ENCODE measurements around the gene EIF2AK3.

Gene EIF2AK3

GRCh38 chr2:88543541-88544057 lies 83.7 kb downstream of the EIF2AK3 start:
- no peak for DNase-seq (ENCODE audit: low read depth in 2 of 2)

- DNase-seq (ENCODE audit: low read depth in 2 of 2), result no peak
Observed at GRCh38 chr2:88542668-88543067, 84.6 kb downstream of the EIF2AK3 start.

GRCh38 chr2:88540346-88540745 lies 86.9 kb downstream of the EIF2AK3 start:
- no peak for DNase-seq (ENCODE audit: low read depth in 2 of 2)

GRCh38 chr2:88538362-88538917 lies 88.8 kb downstream of the EIF2AK3 start:
- DNase-seq (ENCODE audit: low read depth in 2 of 2), result no peak

GRCh38 chr2:88537640-88538039 lies 89.6 kb downstream of the EIF2AK3 start:
- DNase-seq (ENCODE audit: low read depth in 2 of 2), result no peak

- DNase-seq (ENCODE audit: low read depth in 2 of 2), result no peak
Observed at GRCh38 chr2:88530081-88530480, 97.2 kb downstream of the EIF2AK3 start.

GRCh38 chr2:88521445-88522073 lies 105.7 kb downstream of the EIF2AK3 start:
- DNase-seq (ENCODE audit: low read depth in 2 of 2), result no peak

- no peak for DNase-seq (ENCODE audit: low read depth in 2 of 2)
Observed at GRCh38 chr2:88517759-88518201, 109.5 kb downstream of the EIF2AK3 start.
